ENCODE results near the gene ANO10.

Gene ANO10

DNA sequence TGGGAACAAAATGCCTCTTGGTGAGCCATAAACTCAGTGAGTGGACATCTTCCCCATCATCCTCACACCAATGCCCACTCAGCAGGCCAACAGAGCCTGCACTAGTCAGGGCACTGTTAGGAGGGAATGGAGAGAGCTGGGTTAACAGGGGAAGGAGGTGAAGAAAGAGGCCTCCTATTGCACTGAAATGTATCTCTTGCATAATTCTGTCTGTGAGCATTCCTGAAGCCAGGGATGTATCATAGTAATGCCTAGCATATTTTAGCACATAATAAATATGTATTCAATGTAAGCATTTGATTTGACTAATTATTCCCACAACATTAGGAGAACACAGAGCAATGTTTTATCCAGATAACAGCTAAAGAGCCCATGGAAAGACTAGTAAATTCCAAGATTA lies 81.2 kb downstream of the ANO10 start:
- no peaks in the 10 kb centered on the region for H3K36me3 ChIP-seq (ENCODE audit: insufficient read depth, low read length)
- no peak overlapping the region for H3K4me3 ChIP-seq (ENCODE audit: low read length)
- no peaks in the 10 kb centered on the region for H3K9me3 ChIP-seq (ENCODE audit: low read length)
- H3K4me1 ChIP-seq (ENCODE audit: insufficient read depth, low read length): no peaks in the 10 kb centered on the region
- H2AFZ ChIP-seq (ENCODE audit: low read depth, low read length): no peak overlapping the region
- H3K27me3 ChIP-seq (ENCODE audit: insufficient read depth, low read length): no peaks in the 10 kb centered on the region

DNA sequence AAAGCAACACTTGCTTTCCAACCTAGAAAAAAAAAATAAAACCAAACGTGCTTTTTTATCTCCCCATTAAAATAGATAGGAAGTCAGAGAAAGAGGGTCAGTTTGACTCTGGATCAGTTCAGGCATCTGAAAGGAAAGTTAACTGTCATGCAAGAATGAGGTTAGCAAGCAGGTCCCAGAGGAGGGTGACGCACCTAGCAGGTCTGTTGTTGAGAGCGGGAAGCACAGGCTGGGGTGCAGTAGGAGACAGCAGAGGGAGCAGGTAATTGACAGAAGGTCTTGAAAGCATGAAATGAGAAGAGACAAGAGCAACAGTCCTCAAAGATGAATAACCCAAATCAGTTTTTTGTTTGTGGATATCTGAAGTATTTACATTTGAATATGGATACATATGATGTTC lies 82.5 kb downstream of the ANO10 start:
- no peaks in the 10 kb centered on the region for H3K9me3 ChIP-seq (ENCODE audit: low read length)
- no peak overlapping the region for H2AFZ ChIP-seq (ENCODE audit: low read depth, low read length)
- H3K4me3 ChIP-seq (ENCODE audit: low read length): no peak overlapping the region
- H3K36me3 ChIP-seq (ENCODE audit: insufficient read depth, low read length): no peaks in the 10 kb centered on the region
- no peaks in the 10 kb centered on the region for H3K27me3 ChIP-seq (ENCODE audit: insufficient read depth, low read length)
- no peaks in the 10 kb centered on the region for H3K4me1 ChIP-seq (ENCODE audit: insufficient read depth, low read length)

DNA sequence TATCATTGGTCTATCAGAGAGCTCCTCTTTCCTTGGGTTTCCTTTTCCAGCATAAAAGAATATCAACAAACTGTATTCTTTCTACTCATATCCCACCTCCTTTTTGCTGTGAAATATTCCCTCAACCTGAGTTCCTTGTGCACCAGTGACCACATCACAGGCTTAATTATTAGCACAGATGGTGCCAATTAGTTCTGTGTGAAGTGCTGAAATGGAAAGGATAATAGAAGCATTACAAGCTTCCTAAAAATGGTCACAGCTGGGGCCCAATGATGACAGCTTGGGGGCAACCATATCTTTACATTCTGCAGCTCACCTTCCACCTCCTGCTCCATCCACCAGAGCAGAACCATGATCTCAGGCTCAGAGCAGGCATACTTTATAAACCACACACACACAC lies 84.6 kb downstream of the ANO10 start:
- no peaks in the 10 kb centered on the region for H3K9me3 ChIP-seq (ENCODE audit: low read length)
- H3K27me3 ChIP-seq (ENCODE audit: insufficient read depth, low read length): no peaks in the 10 kb centered on the region
- no peak overlapping the region for H3K4me3 ChIP-seq (ENCODE audit: low read length)

DNA sequence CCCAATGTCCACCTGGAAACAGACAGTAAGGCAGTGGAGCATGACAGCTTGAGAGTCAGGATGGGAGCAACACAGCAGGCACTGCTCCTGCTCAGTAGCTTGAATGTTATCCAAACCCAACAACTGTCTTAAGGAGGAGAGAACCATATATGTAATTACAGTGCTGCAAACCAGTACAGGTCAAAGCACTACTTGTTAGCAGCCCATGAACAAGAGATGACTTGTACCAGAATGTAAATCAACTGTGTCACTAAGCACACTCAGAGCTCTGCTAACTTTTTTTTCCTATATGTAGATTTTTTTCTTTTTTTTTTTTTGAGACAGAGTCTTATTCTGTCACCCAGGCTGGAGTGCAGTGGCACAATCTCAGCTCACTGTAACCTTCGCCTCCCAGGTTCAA lies 87.1 kb downstream of the ANO10 start:
- H3K9me3 ChIP-seq (ENCODE audit: low read length): no peaks in the 10 kb centered on the region
- H3K27me3 ChIP-seq (ENCODE audit: insufficient read depth, low read length): no peaks in the 10 kb centered on the region

More for the DNA sequence above, 84.6 kb downstream of the ANO10 start:
- Histone ChIP-seq H3K4me1 (ENCODE audit: insufficient read depth, low read length) (peaks cover 6% of the 10 kb centered on the region), H3K36me3 (ENCODE audit: insufficient read depth, low read length) (peaks cover 2% of the 10 kb centered on the region), H2AFZ (ENCODE audit: low read depth, low read length) (no peak overlapping the region)

DNA sequence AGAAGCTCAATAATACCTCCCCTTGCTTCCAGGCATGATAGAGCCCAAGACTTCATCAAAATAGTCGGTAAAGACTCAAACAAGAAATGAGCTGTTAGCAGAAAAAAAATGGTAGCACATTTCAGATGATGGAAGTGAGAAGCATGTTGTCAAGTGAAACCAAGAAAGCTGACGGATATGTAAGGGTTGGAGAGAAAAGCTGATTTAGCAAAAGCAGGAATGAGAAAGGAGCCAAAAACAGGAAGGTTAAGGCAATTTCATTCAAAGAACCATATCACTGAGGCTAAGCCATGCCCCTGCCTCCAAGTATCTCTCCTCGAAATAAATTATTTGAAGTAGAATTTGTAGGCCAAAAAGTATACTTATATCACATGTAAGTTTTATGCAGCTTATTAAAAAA lies 88.8 kb downstream of the ANO10 start:
- Histone ChIP-seq H3K36me3 (ENCODE audit: insufficient read depth, low read length) (peaks cover 2% of the 10 kb centered on the region), H2AFZ (ENCODE audit: low read depth, low read length) (no peak overlapping the region), H3K4me3 (ENCODE audit: low read length) (no peak overlapping the region), H3K27me3 (ENCODE audit: insufficient read depth, low read length) (no peaks in the 10 kb centered on the region), H3K4me1 (ENCODE audit: insufficient read depth, low read length) (peaks cover 6% of the 10 kb centered on the region), H3K9me3 (ENCODE audit: low read length) (no peaks in the 10 kb centered on the region)

More for the DNA sequence above, 87.1 kb downstream of the ANO10 start:
- no peak overlapping the region for H3K4me3 ChIP-seq (ENCODE audit: low read length)
- no peak overlapping the region for H2AFZ ChIP-seq (ENCODE audit: low read depth, low read length)
- H3K4me1 ChIP-seq (ENCODE audit: insufficient read depth, low read length): peaks cover 6% of the 10 kb centered on the region
- H3K36me3 ChIP-seq (ENCODE audit: insufficient read depth, low read length): peaks cover 2% of the 10 kb centered on the region

DNA sequence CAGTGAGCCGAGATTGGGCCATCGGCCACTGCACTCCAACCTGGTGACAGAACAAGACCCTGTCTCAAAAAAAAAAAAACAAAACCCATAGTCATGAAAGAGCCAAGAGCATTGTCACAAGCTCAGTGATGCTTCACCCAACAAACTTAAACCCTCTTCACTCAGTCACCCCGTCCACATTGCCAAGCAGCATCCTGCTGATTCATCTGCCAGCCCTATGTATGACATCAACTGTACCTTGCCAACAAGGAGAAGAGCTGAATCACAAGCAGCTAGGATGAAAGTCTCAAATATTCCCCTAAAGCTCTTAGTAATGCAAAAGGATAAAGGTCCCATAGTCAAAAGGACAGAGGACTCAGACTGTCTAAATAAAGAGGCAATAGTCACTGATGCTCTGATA lies 90.0 kb downstream of the ANO10 start:
- Histone ChIP-seq H3K9me3 (ENCODE audit: low read length) (no peaks in the 10 kb centered on the region), H3K4me3 (ENCODE audit: low read length) (no peak overlapping the region), H3K4me1 (ENCODE audit: insufficient read depth, low read length) (peaks cover 6% of the 10 kb centered on the region), H3K27me3 (ENCODE audit: insufficient read depth, low read length) (no peaks in the 10 kb centered on the region), H2AFZ (ENCODE audit: low read depth, low read length) (no peak overlapping the region), H3K36me3 (ENCODE audit: insufficient read depth, low read length) (peaks cover 2% of the 10 kb centered on the region)

DNA sequence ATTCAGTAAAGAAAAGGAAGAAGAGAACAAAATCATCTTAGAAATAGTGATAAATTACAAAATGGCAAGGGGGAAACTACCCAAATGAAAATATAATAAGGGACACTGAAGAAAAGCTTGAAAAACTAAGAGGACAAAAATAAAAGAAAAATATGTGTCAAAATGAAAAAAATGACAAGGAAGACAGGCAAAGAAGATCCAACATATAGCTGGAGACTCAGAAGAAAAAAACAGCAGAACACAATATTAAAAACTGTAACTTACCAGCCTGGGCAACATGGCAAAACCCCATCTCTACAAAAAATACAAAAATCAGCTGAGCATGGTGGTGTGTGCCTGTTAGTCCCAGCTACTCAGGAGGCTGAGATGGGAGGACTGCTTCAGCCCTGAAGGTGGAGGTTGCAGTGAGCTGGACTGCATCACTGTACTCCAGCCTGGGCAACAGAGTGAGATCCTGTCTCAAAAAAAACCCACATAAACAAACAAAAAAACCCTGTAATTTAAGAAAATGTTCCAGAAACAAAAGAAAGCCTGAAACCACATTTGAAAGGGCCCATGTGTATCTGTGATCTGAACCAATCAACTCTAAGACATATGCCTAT lies 93.2 kb downstream of the ANO10 start:
- Histone ChIP-seq H3K27me3 (ENCODE audit: insufficient read depth, low read length) (no peaks in the 10 kb centered on the region), H3K36me3 (ENCODE audit: insufficient read depth, low read length) (peaks cover 2% of the 10 kb centered on the region), H3K9me3 (ENCODE audit: low read length) (no peaks in the 10 kb centered on the region), H3K4me3 (ENCODE audit: low read length) (no peak overlapping the region), H3K4me1 (ENCODE audit: insufficient read depth, low read length) (peaks cover 2% of the 10 kb centered on the region), H2AFZ (ENCODE audit: low read depth, low read length) (no peak overlapping the region)

DNA sequence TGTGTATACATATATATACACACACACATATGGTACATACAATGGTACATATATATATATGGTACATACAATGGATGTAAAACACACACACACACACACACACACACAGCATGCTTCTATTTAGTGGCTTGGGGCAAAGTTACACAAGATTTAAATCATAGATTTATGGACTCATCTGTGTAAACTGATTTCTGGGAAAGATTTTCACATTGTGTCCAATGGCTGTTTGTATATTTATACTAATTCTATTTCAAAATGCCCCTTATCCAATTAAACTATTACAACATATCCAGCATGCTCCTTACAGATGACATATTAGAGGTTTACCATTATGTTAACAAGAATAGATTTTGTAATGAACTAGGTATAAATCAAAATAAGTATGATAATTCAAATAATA lies 94.9 kb downstream of the ANO10 start:
- H3K27me3 ChIP-seq (ENCODE audit: insufficient read depth, low read length): no peaks in the 10 kb centered on the region
- H2AFZ ChIP-seq (ENCODE audit: low read depth, low read length): no peak overlapping the region
- H3K36me3 ChIP-seq (ENCODE audit: insufficient read depth, low read length): no peaks in the 10 kb centered on the region
- H3K4me1 ChIP-seq (ENCODE audit: insufficient read depth, low read length): no peaks in the 10 kb centered on the region
- no peak overlapping the region for H3K4me3 ChIP-seq (ENCODE audit: low read length)
- H3K9me3 ChIP-seq (ENCODE audit: low read length): no peaks in the 10 kb centered on the region

DNA sequence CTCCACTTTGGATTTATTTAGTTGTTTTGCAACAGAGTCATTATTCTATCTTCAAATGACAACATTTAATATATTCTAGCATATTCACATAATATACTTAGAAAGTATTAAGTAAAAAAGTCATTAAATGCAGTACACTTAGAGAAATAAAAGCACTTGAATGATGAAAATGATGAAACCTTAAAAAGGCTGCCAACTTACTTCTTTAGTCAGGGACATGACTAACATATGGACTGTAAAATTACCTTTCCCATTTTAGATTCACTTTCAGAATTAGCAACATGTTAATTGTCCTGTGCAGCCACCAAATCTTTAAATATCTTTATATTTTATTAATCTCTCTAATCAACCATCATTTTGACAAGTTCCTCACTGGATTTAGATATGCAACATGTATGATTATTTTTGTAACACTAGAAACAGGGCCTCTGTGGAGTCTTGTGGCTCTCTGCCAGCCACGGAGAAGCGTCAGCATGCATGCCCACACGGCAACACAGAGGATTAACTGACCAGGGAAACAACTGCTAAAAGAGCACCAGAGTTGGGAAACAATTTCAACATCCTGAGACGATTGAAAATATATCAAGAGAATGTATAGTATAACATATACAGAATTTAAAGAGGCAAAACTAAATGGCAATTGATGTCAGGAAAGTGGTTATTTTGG lies 95.7 kb downstream of the ANO10 start:
- Histone ChIP-seq H3K4me1 (ENCODE audit: insufficient read depth, low read length) (no peaks in the 10 kb centered on the region), H3K36me3 (ENCODE audit: insufficient read depth, low read length) (no peaks in the 10 kb centered on the region), H2AFZ (ENCODE audit: low read depth, low read length) (no peak overlapping the region), H3K27me3 (ENCODE audit: insufficient read depth, low read length) (no peaks in the 10 kb centered on the region), H3K4me3 (ENCODE audit: low read length) (no peak overlapping the region), H3K9me3 (ENCODE audit: low read length) (no peaks in the 10 kb centered on the region)

DNA sequence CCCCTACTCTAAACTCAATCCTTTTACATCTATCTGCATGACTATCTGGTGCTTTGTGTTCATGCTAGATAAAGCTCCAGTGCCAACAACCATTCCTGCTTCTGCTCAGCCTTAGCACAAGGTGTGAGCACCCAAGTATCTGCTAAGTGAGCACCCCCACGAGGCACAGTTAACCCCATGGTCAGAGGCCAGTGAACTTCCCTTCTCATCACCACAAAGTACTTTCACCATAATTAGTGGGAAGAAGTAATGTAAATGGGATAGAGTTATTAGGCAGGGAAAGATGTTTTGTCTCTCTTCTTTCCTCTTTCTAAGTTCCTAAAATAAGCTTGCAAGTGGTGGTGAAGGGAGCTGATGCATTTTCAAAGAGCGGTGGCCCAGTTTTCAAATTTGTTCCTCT lies 96.4 kb downstream of the ANO10 start:
- no peaks in the 10 kb centered on the region for H3K9me3 ChIP-seq (ENCODE audit: low read length)
- H3K27me3 ChIP-seq (ENCODE audit: insufficient read depth, low read length): no peaks in the 10 kb centered on the region
- no peaks in the 10 kb centered on the region for H3K4me1 ChIP-seq (ENCODE audit: insufficient read depth, low read length)
- H3K36me3 ChIP-seq (ENCODE audit: insufficient read depth, low read length): no peaks in the 10 kb centered on the region
- H3K4me3 ChIP-seq (ENCODE audit: low read length): no peak overlapping the region
- no peak overlapping the region for H2AFZ ChIP-seq (ENCODE audit: low read depth, low read length)

DNA sequence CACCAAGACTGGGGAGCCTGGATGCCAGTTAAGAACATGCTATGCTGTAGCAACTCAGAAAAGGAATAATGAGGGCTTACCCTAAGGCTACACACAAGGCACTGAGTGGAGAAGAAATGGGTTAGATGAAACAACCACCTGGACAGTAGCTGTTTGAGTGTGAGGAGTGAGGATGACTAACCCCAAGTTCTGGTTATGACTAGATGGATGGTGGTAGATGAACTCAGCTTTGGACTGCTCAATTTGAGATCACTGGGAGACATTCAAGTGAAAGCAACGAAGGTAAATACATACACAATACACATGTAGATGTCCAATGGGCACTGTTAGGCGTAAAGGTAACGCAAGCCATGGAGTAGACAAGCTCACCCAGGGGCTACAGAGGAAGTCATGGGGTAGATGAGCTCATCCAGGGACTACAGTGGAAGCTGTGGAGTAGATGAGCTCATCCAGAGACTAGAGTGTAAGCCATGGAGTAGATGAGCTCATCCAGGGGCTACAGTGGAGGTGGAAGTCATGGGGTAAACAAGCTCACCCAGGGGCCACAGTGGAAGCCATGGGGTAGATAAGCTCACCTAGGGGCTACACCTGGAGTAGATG lies 98.3 kb downstream of the ANO10 start:
- H3K36me3 ChIP-seq (ENCODE audit: insufficient read depth, low read length): no peaks in the 10 kb centered on the region
- no peaks in the 10 kb centered on the region for H3K9me3 ChIP-seq (ENCODE audit: low read length)
- H2AFZ ChIP-seq (ENCODE audit: low read depth, low read length): no peak overlapping the region
- no peak overlapping the region for H3K4me3 ChIP-seq (ENCODE audit: low read length)
- H3K4me1 ChIP-seq (ENCODE audit: insufficient read depth, low read length): no peaks in the 10 kb centered on the region
- H3K27me3 ChIP-seq (ENCODE audit: insufficient read depth, low read length): no peaks in the 10 kb centered on the region

DNA sequence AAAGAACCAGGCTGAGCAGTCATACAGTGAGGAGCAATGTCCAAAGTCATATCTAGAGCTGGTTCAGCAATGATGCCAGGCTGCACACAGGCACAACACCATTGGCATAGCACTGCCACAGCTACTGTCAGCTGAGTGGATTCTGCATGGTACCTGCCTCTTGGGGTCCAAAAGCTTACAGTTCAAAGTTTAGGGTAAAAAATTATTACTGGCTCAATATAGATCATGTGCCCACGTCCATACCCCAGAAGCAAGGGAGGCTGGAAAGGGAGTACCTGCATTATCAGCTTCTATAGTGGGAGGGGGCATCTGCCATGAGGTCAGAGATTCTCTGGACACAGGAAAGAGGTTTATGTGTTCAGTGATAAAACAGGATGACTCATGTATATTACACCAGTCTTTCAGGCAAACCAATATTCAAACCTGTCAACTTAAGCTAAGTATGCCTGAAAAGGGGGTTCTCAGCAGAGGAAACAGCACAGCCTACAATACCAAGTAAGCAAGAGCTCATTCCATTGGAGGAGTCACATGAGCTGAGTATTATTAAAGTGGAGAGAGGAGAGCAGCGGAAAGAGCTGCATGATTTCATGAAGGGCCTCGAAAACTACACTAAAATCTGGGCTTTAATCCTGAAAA lies 99.0 kb downstream of the ANO10 start:
- Histone ChIP-seq H3K27me3 (ENCODE audit: insufficient read depth, low read length) (no peaks in the 10 kb centered on the region), H3K4me1 (ENCODE audit: insufficient read depth, low read length) (no peaks in the 10 kb centered on the region), H3K4me3 (ENCODE audit: low read length) (no peak overlapping the region), H3K9me3 (ENCODE audit: low read length) (no peaks in the 10 kb centered on the region), H3K36me3 (ENCODE audit: insufficient read depth, low read length) (no peaks in the 10 kb centered on the region), H2AFZ (ENCODE audit: low read depth, low read length) (no peak overlapping the region)

DNA sequence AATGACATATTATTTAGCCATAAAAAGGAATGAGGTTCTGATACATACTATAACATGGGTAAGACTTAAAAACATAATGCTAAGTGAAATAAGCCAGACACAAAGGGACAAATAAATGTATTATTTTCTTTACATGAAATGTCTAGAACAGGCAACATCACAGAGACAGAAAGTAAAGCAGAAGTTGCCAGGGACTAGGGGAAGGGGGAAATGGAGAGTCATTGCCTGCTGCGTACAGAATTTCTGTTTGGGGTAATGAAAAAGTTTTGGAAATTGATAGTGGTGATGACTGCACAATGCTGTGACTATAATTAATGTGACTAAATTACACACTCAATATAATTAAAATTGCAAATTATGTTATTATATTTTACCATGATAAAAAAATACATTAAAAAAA lies 99.9 kb downstream of the ANO10 start:
- no peaks in the 10 kb centered on the region for H3K4me1 ChIP-seq (ENCODE audit: insufficient read depth, low read length)
- no peaks in the 10 kb centered on the region for H3K36me3 ChIP-seq (ENCODE audit: insufficient read depth, low read length)
- no peak overlapping the region for H3K4me3 ChIP-seq (ENCODE audit: low read length)
- H3K9me3 ChIP-seq (ENCODE audit: low read length): peaks cover 2% of the 10 kb centered on the region
- H2AFZ ChIP-seq (ENCODE audit: low read depth, low read length): no peak overlapping the region
- no peaks in the 10 kb centered on the region for H3K27me3 ChIP-seq (ENCODE audit: insufficient read depth, low read length)

All from neuron (in vitro differentiated cells).